Measurements from ENCODE around the gene FANCE. TPM values are rescaled to one million over a fixed set of nuclear protein-coding genes. Genes with fewer than 3 reads are reported as not detected.

FANCE gene
- 21.0 and 22.2 TPM in 2 replicates for total RNA-seq (2014; rRNA removed; shearing (Covaris generic))

DNA sequence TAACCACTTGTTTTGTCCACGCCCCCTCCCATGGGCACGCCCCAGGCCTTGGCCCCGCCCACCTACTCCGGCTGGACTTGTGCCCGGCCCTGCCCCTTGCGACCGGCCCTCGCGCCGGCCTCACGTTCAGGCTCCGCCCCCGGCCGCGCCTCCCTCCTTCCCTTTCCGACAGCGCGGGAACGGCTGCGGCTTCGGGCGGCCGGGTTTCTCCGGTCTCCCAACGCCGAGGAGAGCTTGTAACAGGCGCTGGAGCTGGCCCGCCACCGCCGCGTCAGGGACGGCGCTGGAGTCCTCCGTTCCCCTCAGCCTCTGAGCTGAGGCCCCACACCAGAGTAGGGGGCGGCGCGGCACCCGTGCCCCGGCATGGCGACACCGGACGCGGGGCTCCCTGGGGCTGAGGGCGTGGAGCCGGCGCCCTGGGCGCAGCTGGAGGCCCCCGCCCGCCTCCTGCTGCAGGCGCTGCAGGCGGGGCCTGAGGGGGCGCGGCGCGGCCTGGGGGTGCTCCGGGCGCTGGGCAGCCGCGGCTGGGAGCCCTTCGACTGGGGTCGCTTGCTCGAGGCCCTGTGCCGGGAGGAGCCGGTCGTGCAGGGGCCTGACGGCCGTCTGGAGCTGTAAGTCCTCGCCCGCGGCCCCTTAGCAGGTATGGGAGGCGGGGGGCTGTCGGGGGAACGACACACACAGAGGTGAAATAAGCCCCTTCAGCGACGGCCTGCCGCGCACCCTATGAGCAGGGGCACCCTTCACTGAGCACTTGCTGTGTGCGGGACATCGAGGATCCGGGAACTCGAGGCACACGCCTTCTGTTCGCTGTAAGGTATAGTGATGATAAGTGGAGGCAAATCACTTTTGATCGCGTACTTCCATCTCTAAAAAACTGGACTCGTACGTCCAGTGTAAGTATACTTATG lies at the start of gene FANCE:
TSS of gene FANCE (plus strand) at position 156 of the 908 bp plus-strand sequence. CDS start at position 364, 208 bp downstream.
- in situ Hi-C loops (cut with HindIII; ENCODE audit: low sequenced_read_pairs) = no loop called here
- peak; percentile 84 for DNase-seq (ENCODE audit: low spot score)

GRCh38 chr6:35402856-35403191 lies 49.3 kb upstream of the FANCE start:
- in situ Hi-C loops (cut with HindIII; ENCODE audit: low sequenced_read_pairs) = no loop called here

DNA sequence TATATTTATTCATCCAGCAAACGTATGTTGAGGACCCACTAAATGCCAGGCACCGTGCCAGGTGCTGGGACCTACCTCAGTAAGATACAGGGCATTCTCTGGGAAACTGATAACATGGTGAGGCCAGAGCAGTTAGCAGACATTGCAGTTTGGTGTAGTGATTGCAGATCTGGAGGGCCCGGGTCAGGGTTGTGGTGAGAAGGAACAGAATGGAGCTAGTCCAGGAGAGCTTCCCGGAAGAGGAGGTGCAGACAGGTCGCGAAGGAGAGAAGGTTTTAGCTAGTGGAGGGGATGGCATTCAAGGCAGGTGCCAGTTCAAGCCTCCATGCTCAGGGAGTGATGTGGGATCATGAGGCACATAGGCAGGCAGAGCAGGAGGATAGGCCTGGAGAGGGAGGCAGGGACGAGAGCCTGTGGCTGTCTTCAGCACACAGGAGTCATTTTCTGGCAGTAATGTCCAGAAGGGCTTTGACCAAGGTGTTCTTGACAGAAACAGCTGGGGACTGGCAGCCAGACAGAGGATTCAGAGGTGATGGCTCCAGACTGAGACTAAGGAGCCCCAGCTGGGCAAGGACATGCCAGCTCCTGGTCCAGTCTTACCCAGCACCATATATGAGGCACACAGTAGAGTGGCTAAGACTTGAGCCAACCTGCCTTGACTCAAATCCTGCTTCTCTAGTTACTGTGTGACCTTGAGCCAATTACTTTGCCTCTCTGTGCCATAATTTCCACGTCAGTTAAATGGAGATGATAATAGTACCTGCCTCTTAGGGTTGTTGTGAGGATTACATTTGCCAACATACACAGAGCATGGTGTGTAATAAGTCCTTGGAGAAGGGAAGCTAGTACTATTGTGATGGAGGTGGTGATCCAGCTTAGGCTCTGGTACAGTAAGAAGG lies 48.3 kb upstream of the FANCE start:
- DNase-seq (ENCODE audit: low spot score) = no peak
- in situ Hi-C loops (cut with HindIII; ENCODE audit: low sequenced_read_pairs) = no loop called here

More at GRCh38 chr6:35402856-35403191, 49.3 kb upstream of the FANCE start:
- DNase-seq (ENCODE audit: low spot score) = no peak

DNA sequence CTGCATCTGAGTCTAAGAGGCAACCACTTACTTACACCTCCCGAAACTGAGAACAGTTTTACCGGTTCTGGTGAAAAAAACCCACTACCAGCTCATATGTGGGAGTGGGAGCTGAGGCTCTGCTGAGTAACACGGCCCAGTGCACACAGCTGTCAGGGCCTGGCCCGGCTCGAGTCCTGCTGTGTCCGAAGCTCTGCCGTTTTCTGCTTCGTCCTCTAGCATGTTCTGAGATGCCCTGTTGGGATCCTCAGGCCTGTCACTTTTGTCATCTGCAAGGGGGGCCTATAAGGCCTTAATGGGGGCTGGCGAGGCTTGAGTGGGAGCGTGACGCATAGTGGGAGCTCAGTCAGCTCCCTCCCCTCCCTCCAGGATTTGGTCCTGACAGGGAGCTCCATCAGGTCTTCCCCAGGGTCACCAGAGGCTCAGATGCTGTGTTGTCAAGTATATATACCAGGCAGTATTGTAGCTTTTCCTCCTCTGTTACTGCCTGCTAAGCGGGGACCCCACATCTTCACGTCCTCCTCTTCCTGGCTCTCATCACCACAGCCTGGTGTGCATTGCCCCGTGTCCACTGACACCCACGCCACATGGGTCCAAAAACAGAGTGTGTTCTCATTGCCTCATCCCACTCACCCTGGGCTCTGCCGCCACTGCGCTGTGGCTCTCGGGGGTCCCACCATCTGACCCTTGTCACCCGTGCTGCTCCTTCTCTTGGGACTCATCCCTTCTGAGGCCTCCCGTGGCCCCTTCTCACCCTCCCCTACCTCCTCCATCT lies 45.2 kb upstream of the FANCE start:
- in situ Hi-C loops (cut with HindIII; ENCODE audit: low sequenced_read_pairs) = no loop called here
- no peak for DNase-seq (ENCODE audit: low spot score)

- in situ Hi-C loops (cut with HindIII; ENCODE audit: low sequenced_read_pairs) = no loop called here
- DNase-seq (ENCODE audit: low spot score) = no peak
These were observed 42.9 kb upstream of the FANCE start for GRCh38 chr6:35409245-35409644.

GRCh38 chr6:35410131-35410530 lies 42.0 kb upstream of the FANCE start:
- no peak for DNase-seq (ENCODE audit: low spot score)
- in situ Hi-C loops (cut with HindIII; ENCODE audit: low sequenced_read_pairs) = no loop called here

- in situ Hi-C loops (cut with HindIII; ENCODE audit: low sequenced_read_pairs) = no loop called here
- no peak for DNase-seq (ENCODE audit: low spot score)
These were observed 41.1 kb upstream of the FANCE start for GRCh38 chr6:35411066-35411465.

DNA sequence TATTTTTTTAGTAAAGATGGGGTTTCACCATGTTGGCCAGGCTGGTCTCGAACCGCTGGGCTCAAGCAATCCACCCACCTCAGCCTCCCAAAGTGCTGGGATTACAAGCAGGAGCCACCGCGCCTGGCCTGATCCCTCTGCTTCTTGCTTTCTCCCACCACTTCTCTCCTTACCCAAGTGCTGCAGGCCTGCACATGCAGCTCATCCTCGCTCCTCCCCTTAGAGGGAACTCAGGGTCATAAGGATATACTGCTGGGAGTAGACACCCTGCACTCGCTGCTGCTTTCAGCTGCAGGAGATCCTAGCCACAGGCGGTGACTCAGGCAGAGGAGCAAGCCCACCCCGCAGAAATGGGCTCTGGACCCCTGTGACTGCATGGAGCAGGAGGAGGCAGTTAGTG lies 40.0 kb upstream of the FANCE start:
- DNase-seq (ENCODE audit: low spot score) = no peak
- in situ Hi-C loops (cut with HindIII; ENCODE audit: low sequenced_read_pairs) = no loop called here

DNA sequence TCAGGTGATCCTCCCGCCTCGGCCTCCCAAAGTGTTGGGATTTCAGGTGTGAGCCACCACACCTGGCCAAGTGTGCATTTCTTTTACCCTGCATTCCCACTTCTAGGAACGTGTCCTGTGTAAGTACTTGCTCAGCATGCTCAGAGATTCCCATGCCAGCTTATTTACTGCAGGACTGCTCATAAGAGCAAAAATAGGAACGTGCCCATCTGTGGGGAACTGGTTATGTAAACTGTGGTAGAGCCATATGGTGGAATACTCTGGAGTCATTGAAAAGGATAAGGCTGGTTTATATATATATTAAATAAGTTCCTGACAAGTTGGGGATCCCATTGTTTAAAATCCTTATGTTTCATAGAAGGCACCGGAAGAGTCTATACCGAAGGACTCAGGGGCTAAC lies 38.2 kb upstream of the FANCE start:
- in situ Hi-C loops (cut with HindIII; ENCODE audit: low sequenced_read_pairs) = no loop called here
- DNase-seq (ENCODE audit: low spot score) = peak; percentile 88

GRCh38 chr6:35415065-35415891 lies 36.9 kb upstream of the FANCE start:
- in situ Hi-C loops (cut with HindIII; ENCODE audit: low sequenced_read_pairs) = no loop called here
- DNase-seq (ENCODE audit: low spot score) = peak; percentile 99

- in situ Hi-C loops (cut with HindIII; ENCODE audit: low sequenced_read_pairs) = no loop called here
- no peak for DNase-seq (ENCODE audit: low spot score)
These were observed 34.0 kb upstream of the FANCE start for GRCh38 chr6:35417979-35418661.

GRCh38 chr6:35419417-35419816 lies 32.7 kb upstream of the FANCE start:
- in situ Hi-C loops (cut with HindIII; ENCODE audit: low sequenced_read_pairs) = no loop called here
- no peak for DNase-seq (ENCODE audit: low spot score)

- DNase-seq (ENCODE audit: low spot score) = no peak
- in situ Hi-C loops (cut with HindIII; ENCODE audit: low sequenced_read_pairs) = no loop called here
These were observed 32.2 kb upstream of the FANCE start for GRCh38 chr6:35419961-35420360.

- in situ Hi-C loops (cut with HindIII; ENCODE audit: low sequenced_read_pairs) = no loop called here
- DNase-seq (ENCODE audit: low spot score) = no peak
These were observed 26.9 kb upstream of the FANCE start for GRCh38 chr6:35425284-35425683.

DNA sequence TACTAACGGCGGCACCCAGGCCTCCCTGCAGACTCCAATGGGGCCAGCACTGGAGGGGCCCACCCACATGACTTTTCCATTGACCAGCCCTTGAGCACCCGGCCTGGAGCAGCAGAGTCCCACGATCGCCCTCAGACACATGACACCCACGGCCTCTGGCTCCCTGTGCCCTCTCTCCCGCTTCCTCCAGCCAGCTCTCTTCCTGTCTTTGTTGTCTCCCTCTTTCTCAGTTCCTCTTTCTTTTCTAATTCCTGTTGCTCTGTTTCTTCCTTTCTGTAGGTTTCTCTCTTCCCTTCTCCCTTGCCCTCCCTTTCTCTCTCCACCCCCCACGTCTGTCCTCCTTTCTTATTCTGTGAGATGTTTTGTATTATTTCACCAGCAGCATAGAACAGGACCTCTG lies 26.1 kb upstream of the FANCE start:
- in situ Hi-C loops (cut with HindIII; ENCODE audit: low sequenced_read_pairs) = no loop called here
- no peak for DNase-seq (ENCODE audit: low spot score)

- no peak for DNase-seq (ENCODE audit: low spot score)
- in situ Hi-C loops (cut with HindIII; ENCODE audit: low sequenced_read_pairs) = no loop called here
These were observed 24.7 kb upstream of the FANCE start for GRCh38 chr6:35427435-35427834.

DNA sequence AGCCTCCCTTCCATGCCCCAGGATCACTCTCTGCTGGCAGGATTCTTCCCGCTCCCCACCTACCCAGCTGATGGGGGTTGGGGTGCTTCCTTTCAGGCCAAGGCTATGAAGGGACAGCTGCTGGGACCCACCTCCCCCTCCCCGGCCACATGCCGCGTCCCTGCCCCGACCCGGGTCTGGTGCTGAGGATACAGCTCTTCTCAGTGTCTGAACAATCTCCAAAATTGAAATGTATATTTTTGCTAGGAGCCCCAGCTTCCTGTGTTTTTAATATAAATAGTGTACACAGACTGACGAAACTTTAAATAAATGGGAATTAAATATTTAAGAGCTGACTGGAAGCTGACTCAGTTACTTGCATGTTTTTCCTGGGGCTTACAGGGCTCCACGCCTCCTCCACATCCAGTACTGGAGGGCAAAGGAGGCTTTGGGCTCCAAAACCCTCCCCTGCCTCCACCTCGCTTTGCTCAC lies 24.3 kb upstream of the FANCE start:
- in situ Hi-C loops (cut with HindIII; ENCODE audit: low sequenced_read_pairs) = no loop called here

More for the DNA sequence above, 24.3 kb upstream of the FANCE start:
- no peak for DNase-seq (ENCODE audit: low spot score)

All from G401 (cell line).